LNCaP clone FGC (cell line): Measurements from ENCODE around the gene MAN1C1.

Experiments used
- DNase-seq: peaks from one replicate; pipeline ENCODE4 v3.0.0-alpha.2; 2011; ENCODE audit warnings: low read depth
- H3K4me3 ChIP-seq: 2 replicates; pipeline ENCODE4 v1.5.1; 2011; ENCODE audit warnings: mild to moderate bottlenecking, low read depth, low read length, control low read depth
- TF ChIP-seq, protein P1 (sequence below): IDR thresholded peaks from 2 replicates; pipeline ENCODE4 v1.5.1; 2012; ENCODE audit warnings: mild to moderate bottlenecking; ENCODE audit not compliant: control insufficient read depth, insufficient read depth; ENCODE audit errors: extremely low read depth

Gene MAN1C1

DNA sequence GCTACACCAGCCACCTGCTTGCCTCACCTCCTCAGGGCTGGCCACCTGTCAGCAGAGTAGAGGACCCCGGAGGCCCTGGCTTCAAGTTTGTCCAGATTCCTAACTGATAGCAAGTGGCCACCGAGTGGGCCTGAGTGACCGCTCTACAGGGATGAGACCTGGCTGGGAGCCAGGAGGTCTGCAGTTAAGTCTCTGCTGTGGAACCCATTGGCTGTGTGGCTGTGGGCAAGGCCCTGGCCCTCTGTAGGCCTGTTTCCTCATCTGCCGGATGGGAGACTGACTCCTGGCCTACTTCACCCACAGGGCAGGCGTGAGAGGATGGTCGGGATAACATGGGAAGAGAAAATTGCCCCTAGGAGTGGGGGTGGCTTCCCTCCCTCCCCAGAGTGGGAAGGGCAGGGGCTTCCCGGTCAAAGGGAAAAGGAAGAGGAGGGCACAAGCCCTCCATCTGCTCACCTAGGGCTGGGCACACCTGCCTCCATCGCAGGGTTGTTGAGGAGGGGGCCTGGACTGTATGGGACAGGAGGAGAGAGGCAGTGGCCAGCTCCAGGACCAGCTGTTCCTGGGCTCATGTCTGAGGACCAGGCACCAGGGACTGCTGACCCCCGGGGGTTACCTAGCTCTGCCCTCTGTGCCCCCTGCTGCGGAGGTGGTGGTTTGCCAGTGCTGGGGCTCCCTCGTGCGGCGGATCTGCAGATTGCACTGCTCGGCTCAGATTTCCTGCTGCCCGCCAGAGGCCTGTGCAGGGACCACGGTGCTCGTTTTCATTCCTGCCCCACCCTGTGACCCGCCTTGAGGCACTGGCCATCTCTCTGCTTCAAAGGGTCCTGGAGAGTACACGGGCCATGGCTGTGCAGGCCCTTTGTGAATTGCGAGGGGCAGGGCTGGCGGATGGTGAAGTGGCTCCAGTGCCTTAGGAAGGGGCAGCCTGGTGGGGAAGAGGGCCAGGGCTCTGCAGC lies 194.0 kb downstream of the MAN1C1 start:
- TF ChIP-seq, protein P1, sequence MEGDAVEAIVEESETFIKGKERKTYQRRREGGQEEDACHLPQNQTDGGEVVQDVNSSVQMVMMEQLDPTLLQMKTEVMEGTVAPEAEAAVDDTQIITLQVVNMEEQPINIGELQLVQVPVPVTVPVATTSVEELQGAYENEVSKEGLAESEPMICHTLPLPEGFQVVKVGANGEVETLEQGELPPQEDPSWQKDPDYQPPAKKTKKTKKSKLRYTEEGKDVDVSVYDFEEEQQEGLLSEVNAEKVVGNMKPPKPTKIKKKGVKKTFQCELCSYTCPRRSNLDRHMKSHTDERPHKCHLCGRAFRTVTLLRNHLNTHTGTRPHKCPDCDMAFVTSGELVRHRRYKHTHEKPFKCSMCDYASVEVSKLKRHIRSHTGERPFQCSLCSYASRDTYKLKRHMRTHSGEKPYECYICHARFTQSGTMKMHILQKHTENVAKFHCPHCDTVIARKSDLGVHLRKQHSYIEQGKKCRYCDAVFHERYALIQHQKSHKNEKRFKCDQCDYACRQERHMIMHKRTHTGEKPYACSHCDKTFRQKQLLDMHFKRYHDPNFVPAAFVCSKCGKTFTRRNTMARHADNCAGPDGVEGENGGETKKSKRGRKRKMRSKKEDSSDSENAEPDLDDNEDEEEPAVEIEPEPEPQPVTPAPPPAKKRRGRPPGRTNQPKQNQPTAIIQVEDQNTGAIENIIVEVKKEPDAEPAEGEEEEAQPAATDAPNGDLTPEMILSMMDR: peak; percentile 69

DNA sequence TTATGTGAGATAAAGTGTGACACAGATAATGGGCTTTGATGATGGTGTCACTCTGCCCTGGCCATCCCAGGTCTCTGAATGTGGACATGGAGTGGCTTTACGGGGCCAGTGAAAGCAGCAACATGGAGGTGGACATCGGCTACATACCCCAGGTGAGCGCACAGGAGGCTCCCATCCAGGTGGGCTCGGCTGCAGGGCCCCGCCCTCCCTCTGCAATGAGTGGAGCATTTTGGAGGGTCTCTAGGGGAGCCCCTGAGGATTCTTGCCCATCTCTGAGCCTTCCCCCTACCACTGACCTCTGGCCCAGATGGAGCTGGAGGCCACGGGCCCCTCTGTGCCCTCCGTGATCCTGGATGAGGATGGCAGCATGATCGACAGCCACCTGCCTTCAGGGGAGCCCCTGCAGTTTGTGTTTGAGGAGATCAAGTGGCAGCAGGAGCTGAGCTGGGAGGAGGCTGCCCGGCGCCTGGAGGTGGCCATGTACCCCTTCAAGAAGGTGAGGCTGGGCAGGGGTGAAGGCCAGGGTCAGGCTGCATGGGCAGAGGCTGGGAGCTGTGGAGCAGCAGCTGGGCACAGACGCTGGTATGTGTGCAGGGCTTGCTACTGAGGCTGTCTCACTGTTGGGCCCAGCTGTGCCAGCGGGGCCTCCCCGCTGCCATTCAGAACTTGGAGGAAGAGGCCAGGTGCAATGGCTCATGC lies 194.9 kb downstream of the MAN1C1 start:
- TF ChIP-seq, protein P1: no peak
- no peak overlapping the region for H3K4me3 ChIP-seq
- DNase-seq: no peak

More for the DNA sequence above, 194.0 kb downstream of the MAN1C1 start:
- no peak overlapping the region for H3K4me3 ChIP-seq
- no peak for DNase-seq

DNA sequence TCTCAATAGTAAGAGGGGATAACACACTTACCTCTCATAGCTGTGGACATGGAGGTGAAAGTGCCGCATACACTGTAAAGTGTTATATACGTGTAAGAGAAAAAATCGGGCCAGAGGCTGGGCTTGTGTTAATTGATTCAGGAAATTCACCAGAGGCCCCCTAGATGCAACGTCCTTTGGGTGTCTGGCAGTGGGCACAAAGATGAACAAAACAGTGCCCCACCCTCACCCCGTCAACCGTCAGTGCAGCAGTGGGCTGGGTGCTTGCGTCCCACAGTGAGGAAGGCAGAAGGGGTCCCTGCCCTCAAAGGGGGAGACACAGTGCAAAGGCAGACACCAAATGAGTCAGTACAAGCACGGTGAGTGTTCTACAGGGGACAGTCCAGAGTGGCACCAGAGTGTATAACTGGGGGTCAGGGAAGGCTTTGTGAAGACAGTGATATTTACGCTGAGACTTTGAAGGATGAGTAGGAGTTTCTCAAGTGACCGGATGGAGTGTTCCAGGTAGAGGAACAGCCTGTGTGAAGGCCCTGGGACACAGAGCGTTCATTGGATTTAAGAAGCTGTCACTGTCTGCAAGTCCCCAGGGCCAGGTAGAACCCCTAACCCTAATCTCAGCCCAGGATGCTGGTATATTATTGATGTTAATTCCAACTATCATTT lies 196.6 kb downstream of the MAN1C1 start:
- no peak overlapping the region for H3K4me3 ChIP-seq
- DNase-seq: no peak
- TF ChIP-seq, protein P1: no peak

DNA sequence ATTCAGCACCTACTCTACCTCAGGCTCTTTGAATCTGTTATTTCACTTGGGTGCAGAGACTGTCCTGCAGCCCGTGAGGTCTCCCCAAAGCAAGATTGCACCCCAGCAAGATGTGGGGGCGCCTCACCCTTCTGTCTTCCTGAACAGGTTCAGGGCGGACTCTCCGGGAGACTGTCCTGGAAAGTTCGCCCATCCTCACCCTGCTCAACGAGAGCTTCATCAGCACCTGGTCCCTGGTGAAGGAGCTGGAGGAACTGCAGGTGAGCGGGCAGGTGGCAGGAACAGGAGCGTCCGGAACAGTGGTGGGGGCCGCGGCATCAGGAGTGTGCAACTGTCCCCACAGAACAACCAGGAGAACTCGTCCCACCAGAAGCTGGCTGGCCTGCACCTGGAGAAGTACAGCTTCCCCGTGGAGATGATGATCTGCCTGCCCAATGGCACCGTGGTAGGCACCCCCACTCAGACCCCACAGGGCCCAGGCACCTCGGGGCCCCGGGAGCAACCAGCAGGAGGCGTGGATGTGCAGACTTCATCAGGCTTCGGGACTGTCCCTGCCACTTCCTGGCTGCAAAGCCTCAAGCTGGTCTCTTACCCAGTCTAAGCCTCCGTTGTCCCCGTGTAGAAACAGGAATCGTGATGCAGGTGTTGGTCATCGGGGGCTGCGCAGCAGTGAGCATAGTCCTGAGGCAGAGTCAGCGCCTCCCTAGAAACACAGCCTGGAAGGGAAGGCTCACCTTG lies 197.3 kb downstream of the MAN1C1 start:
- no peak for DNase-seq
- TF ChIP-seq, protein P1: no peak

DNA sequence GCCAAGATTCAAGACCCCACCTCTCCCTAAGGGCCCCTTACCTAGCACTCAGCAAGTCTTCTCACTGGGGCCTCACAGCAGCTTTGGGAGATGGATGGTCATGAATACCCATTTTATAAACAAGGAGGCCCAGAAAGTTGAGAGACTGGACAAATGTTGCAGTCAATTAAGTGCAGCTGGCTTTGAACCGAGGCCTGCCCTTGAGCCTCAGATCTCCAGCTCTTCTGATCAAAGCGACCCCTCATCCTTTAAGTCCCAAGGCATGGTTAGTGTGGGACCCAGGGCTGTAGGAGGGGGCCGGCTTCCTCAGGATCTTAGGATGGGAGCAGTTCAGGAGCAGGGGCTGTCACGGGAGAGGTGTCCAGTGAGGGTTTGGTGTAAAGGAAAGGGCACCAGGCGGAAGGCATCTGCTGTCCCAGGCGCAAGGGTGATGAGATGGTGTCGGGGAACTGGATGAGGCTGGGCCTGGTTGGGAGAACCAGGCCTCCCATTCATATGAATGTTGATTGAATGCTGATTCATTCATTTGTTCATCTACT lies 198.0 kb downstream of the MAN1C1 start:
- H3K4me3 ChIP-seq: no peak overlapping the region
- TF ChIP-seq, protein P1: no peak
- DNase-seq: no peak

More for the DNA sequence above, 197.3 kb downstream of the MAN1C1 start:
- H3K4me3 ChIP-seq: no peak overlapping the region

DNA sequence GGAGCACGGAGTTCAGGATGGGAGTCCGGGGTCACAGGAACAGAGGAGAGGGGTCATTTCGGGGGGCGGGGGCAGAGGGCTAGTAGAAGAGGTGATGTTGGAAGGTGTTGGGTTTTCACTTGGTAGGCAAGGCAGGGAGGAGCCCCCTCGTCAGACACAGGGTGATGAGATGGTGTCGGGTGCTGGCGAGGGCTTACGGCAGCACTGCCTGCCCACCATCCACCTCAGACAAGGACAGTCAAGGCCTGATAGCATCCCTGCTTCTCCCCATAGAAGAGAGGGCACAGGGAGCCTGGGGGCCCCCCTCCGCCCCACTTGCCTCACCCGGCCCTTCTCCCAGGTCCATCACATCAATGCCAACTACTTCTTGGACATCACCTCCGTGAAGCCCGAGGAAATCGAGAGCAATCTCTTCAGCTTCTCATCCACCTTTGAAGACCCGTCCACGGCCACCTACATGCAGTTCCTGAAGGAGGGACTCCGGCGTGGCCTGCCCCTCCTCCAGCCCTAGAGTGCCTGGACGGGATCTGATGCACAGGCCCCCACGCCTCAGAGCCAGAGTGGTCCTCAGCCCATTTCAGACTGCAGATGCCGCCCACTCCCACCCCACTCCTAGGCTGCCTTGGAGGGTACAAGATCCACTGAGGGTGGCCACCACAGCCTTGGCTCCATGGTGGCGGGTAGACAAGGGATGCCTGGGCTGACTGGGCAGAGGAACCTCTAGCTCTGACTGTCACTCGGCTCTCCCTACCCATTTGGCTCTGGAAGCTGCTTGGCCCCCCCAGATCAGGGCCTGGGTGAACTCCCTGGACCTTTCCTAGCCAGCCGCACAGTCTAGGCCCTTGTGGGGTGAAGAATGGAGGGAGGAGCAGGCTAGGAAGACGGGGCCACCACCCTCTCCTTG lies 198.9 kb downstream of the MAN1C1 start:
- TF ChIP-seq, protein P1: no peak
- no peak for DNase-seq
- H3K4me3 ChIP-seq: no peak overlapping the region
